H9 (cell line): ENCODE results near the gene EPPIN. TPM values are rescaled to one million over a fixed set of nuclear protein-coding genes. Genes with fewer than 3 reads are reported as not detected.

ENCODE experiments used
- DNase-seq: peaks from one replicate; pipeline ENCODE4 v3.0.0-alpha.2; 2017
- H2AFZ ChIP-seq: one replicate; pipeline ENCODE4 v1.6.1; 2013; ENCODE audit warnings: mild to moderate bottlenecking, low read length, control low read depth, moderate library complexity
- H2AK5ac ChIP-seq: 2 replicates; pipeline ENCODE4 v1.6.1; 2013; ENCODE audit warnings: low read length, control low read depth, mixed read lengths; ENCODE audit not compliant: insufficient read length
- H2BK120ac ChIP-seq: one replicate; pipeline ENCODE4 v1.6.1; 2013; ENCODE audit warnings: low read depth, mild to moderate bottlenecking, low read length, control low read depth, inconsistent platforms; ENCODE audit not compliant: poor library complexity, severe bottlenecking
- H2BK12ac ChIP-seq: 2 replicates; pipeline ENCODE4 v1.6.1; 2013; ENCODE audit warnings: low read length, control low read depth, mixed read lengths, low read depth; ENCODE audit not compliant: insufficient read length
- H2BK15ac ChIP-seq: 2 replicates; pipeline ENCODE4 v1.6.1; 2013; ENCODE audit warnings: low read depth, low read length, control low read depth
- H2BK20ac ChIP-seq: one replicate; pipeline ENCODE4 v1.6.1; 2013; ENCODE audit warnings: low read depth, mild to moderate bottlenecking, low read length, control low read depth, inconsistent platforms; ENCODE audit not compliant: poor library complexity, severe bottlenecking
- H2BK5ac ChIP-seq: 2 replicates; pipeline ENCODE4 v1.6.1; 2013; ENCODE audit warnings: low read length, control low read depth, mixed read lengths; ENCODE audit not compliant: insufficient read length
- H3K14ac ChIP-seq: 2 replicates; pipeline ENCODE4 v1.6.1; 2013; ENCODE audit warnings: low read length, control low read depth; ENCODE audit not compliant: insufficient read depth
- H3K18ac ChIP-seq: 2 replicates; pipeline ENCODE4 v1.6.1; 2013; ENCODE audit warnings: low read depth, mild to moderate bottlenecking, mixed read lengths, low read length, control low read depth; ENCODE audit not compliant: insufficient read length
- H3K23ac ChIP-seq: 2 replicates; pipeline ENCODE4 v1.6.1; 2013; ENCODE audit warnings: low read length, control low read depth, mixed read lengths, low read depth; ENCODE audit not compliant: insufficient read length
- H3K23me2 ChIP-seq: 2 replicates; pipeline ENCODE4 v1.6.1; 2013; ENCODE audit warnings: low read depth, mild to moderate bottlenecking, mixed read lengths, low read length, control low read depth; ENCODE audit not compliant: insufficient read length, poor library complexity, severe bottlenecking
- H3K27ac ChIP-seq: 2 replicates; pipeline ENCODE4 v1.5.1; 2013; ENCODE audit warnings: low read length, control low read depth, mixed read lengths, low read depth; ENCODE audit not compliant: insufficient read length
- H3K27me3 ChIP-seq: 2 replicates; pipeline ENCODE4 v1.6.1; 2013; ENCODE audit warnings: low read length, control low read depth, inconsistent platforms; ENCODE audit not compliant: insufficient read depth
- H3K4ac ChIP-seq: 2 replicates; pipeline ENCODE4 v1.6.1; 2013; ENCODE audit warnings: low read depth, mild to moderate bottlenecking, control low read depth, inconsistent platforms, low read length, moderate library complexity
- H3K4me1 ChIP-seq: 2 replicates; pipeline ENCODE4 v1.6.1; 2013; ENCODE audit warnings: low read length, control low read depth, inconsistent platforms; ENCODE audit not compliant: insufficient read depth
- H3K4me2 ChIP-seq: 2 replicates; pipeline ENCODE4 v1.6.1; 2013; ENCODE audit warnings: low read length, control low read depth, mixed read lengths; ENCODE audit not compliant: insufficient read length, insufficient read depth
- H3K56ac ChIP-seq: 2 replicates; pipeline ENCODE4 v1.6.1; 2013; ENCODE audit warnings: low read depth, mild to moderate bottlenecking, mixed read lengths, low read length, control low read depth; ENCODE audit not compliant: insufficient read length
- H3K79me1 ChIP-seq: 2 replicates; pipeline ENCODE4 v1.6.1; 2013; ENCODE audit warnings: low read depth, mild to moderate bottlenecking, moderate library complexity, low read length, control low read depth, inconsistent platforms; ENCODE audit not compliant: insufficient read depth, poor library complexity, severe bottlenecking
- H3K79me2 ChIP-seq: 2 replicates; pipeline ENCODE4 v1.6.1; 2013; ENCODE audit warnings: low read length, control low read depth, inconsistent platforms; ENCODE audit not compliant: insufficient read depth
- H3K9ac ChIP-seq: 2 replicates; pipeline ENCODE4 v1.6.1; 2013; ENCODE audit warnings: low read length, control low read depth, mixed read lengths; ENCODE audit not compliant: insufficient read length; ENCODE audit errors: extremely low read depth
- H3K9me3 ChIP-seq: one replicate; pipeline ENCODE4 v1.6.1; 2013; ENCODE audit warnings: low read depth, low read length, inconsistent platforms; ENCODE audit not compliant: control insufficient read depth
- H3T11ph ChIP-seq: one replicate; pipeline ENCODE4 v1.6.1; 2013; ENCODE audit warnings: mild to moderate bottlenecking, low read length, control low read depth, inconsistent platforms
- H4K20me1 ChIP-seq: one replicate; pipeline ENCODE4 v1.6.1; 2013; ENCODE audit not compliant: control insufficient read depth, insufficient read length, insufficient read depth
- H4K5ac ChIP-seq: 2 replicates; pipeline ENCODE4 v1.6.1; 2013; ENCODE audit warnings: low read depth, mild to moderate bottlenecking, mixed read lengths, low read length, control low read depth; ENCODE audit not compliant: insufficient read length
- H4K8ac ChIP-seq: replicated peaks from 2 replicates; pipeline ENCODE4 v1.6.1; 2013; ENCODE audit warnings: low read length, control low read depth, mixed read lengths, low read depth; ENCODE audit not compliant: insufficient read length
- H4K91ac ChIP-seq: 2 replicates; pipeline ENCODE4 v1.6.1; 2013; ENCODE audit warnings: low read depth, mild to moderate bottlenecking, moderate library complexity, mixed read lengths, low read length, control low read depth; ENCODE audit not compliant: insufficient read length
- H3K27ac Mint-ChIP-seq, 3 experiments: 2 replicates in 2 of 3; 3 replicates in 1 of 3; pipeline ENCODE4 v1.8.0; 2020 to 2021; ENCODE audit warnings: mixed read lengths in 3 of 3, mild to moderate bottlenecking in 1 of 3, moderate library complexity in 1 of 3
- H3K27me3 Mint-ChIP-seq: 2 replicates; pipeline ENCODE4 v1.8.0; 2021; ENCODE audit warnings: low read depth, mild to moderate bottlenecking, moderate library complexity, mixed read lengths
- H3K36me3 Mint-ChIP-seq, 3 experiments: 2 replicates in 2 of 3; 3 replicates in 1 of 3; pipeline ENCODE4 v1.8.0; 2020 to 2021; ENCODE audit warnings: low read depth in 3 of 3, mixed read lengths in 3 of 3; ENCODE audit not compliant: insufficient read depth in 1 of 3
- H3K4me1 Mint-ChIP-seq, 2 experiments: 2 replicates each; pipeline ENCODE4 v1.8.0; 2020; ENCODE audit warnings: mixed read lengths in 2 of 2
- H3K4me3 Mint-ChIP-seq, 2 experiments: 2 replicates in 1 of 2; 3 replicates in 1 of 2; pipeline ENCODE4 v1.8.0; 2020 to 2021; ENCODE audit warnings: mild to moderate bottlenecking in 2 of 2, mixed read lengths in 2 of 2, moderate library complexity in 1 of 2
- H3K9me3 Mint-ChIP-seq, 2 experiments: 2 replicates in 1 of 2; 3 replicates in 1 of 2; pipeline ENCODE4 v1.8.0; 2020; ENCODE audit warnings: mild to moderate bottlenecking in 2 of 2, mixed read lengths in 2 of 2, moderate library complexity in 1 of 2
- CTCF ChIP-seq: fragments of 200-600 bp; sonication (generic); conservative IDR thresholded peaks from 3 replicates; pipeline ENCODE4 v1.8.0; 2021; ENCODE audit warnings: antibody characterized with exemption, mild to moderate bottlenecking
- WGBS: extraction: QIAGEN DNeasy Blood & Tissue Kit; methylation state at CpG from one replicate; pipeline ENCODE4 v1.1.7; 2013; ENCODE audit warnings: missing lambda C conversion rate, low lambda C conversion rate, mixed read lengths; ENCODE audit not compliant: insufficient read length; ENCODE audit errors: extremely low coverage; 5-methylcytosine and 5-hydroxymethylcytosine counted together
- total RNA-seq: library from RNA; stranded (reverse); gene quantifications from 2 replicates; pipeline ENCODE4 v1.2.1, GENCODE V29; 2021

EPPIN gene
- total RNA-seq, 1 experiment from 2014 or later: not detected

- DNase-seq: no peak
- Histone ChIP-seq H2AFZ (no peak overlapping the region), H3K56ac (no peak overlapping the region), H3K27ac (no peak overlapping the region), H3K79me1 (no peaks in the 10 kb centered on the region), H3K4ac (no peak overlapping the region), H3T11ph (no peak overlapping the region), H3K23me2 (no peaks in the 10 kb centered on the region), H4K5ac (no peak overlapping the region), H3K18ac (no peak overlapping the region), H3K4me2 (no peak overlapping the region), H3K27me3 (no peaks in the 10 kb centered on the region), H3K79me2 (no peaks in the 10 kb centered on the region), H3K9ac (no peak overlapping the region), H2BK15ac (no peak overlapping the region), H4K8ac (no peak overlapping the region), H2BK20ac (no peak overlapping the region), H2AK5ac (no peak overlapping the region), H3K4me1 (no peaks in the 10 kb centered on the region), H3K9me3 (no peaks in the 10 kb centered on the region), H2BK5ac (no peak overlapping the region), H3K23ac (no peak overlapping the region), H4K20me1 (no peaks in the 10 kb centered on the region), H3K14ac (no peak overlapping the region), H2BK120ac (no peak overlapping the region), H4K91ac (no peak overlapping the region), H2BK12ac (no peak overlapping the region)
- Mint-ChIP-seq H3K36me3 (no peaks in the 10 kb centered on the region), H3K9me3 (no peaks in the 10 kb centered on the region), H3K4me3 (no peak overlapping the region), H3K27ac (no peak overlapping the region), H3K27me3 (peaks cover 18% of the 10 kb centered on the region), H3K4me1 (no peaks in the 10 kb centered on the region)
- WGBS: no CpG with 5 or more reads among the region's 4 CpGs
- TF ChIP-seq CTCF: no peak
Observed at GRCh38 chr20:45527294-45527693, 19.9 kb downstream of the EPPIN start.
